Endothelial cell of umbilical vein (primary cell): ENCODE measurements around the gene SSH2. TPM values are rescaled to one million over a fixed set of nuclear protein-coding genes. Genes with fewer than 3 reads are reported as not detected.

Experiments
- BruUV-seq: library from RNA; stranded (reverse); fragments of 400-500 nt; replicated peaks from 2 replicates; lab custom pipeline; 2021; lab: Mats Ljungman, UMichigan
- CTCF ChIA-PET: fragments of 300-600, 350-600 bp; sonication (Branson Sonifier 250); formaldehyde crosslinking; loops from one replicate; lab custom pipeline; 2021; ENCODE audit warnings: antibody characterized with exemption, inconsistent platforms; lab: Charles Lee
- POLR2A ChIA-PET: fragments of 300-600, 350-600 bp; sonication (Branson Sonifier 250); formaldehyde crosslinking; loops from one replicate; lab custom pipeline; 2021; ENCODE audit warnings: antibody characterized with exemption, inconsistent platforms; lab: Charles Lee
- DNase-seq: peaks from one replicate; pipeline ENCODE4 v3.0.0-alpha.2; 2011; ENCODE audit warnings: low read depth, low spot score
- FAIRE-seq: peaks from 2 replicates; lab custom pipeline; 2011; peaks lifted over from hg19 to GRCh38; lab: Jason Lieb, UNC
- H2AFZ ChIP-seq: 2 replicates; pipeline ENCODE4 v1.6.0; 2012; ENCODE audit warnings: low read depth, low read length, control low read depth, inconsistent platforms
- H3K27ac ChIP-seq: 2 replicates; pipeline ENCODE4 v1.5.1; 2011; ENCODE audit warnings: low read depth, mild to moderate bottlenecking, control low read depth, low read length, moderate library complexity; ENCODE audit not compliant: insufficient read depth
- H3K27me3 ChIP-seq, 2 experiments: 2 replicates each; pipeline versions ENCODE4 v1.6.0 to v1.6.1; 2011; ENCODE audit warnings: low read length in 2 of 2, mixed read lengths in 1 of 2; ENCODE audit not compliant: control insufficient read depth in 2 of 2, insufficient read depth in 2 of 2
- H3K36me3 ChIP-seq, 2 experiments: 2 replicates in 1 of 2; 3 replicates in 1 of 2; pipeline ENCODE4 v1.5.1; 2011; ENCODE audit warnings: low read length in 2 of 2, mild to moderate bottlenecking in 1 of 2, moderate library complexity in 1 of 2; ENCODE audit not compliant: control insufficient read depth in 2 of 2, insufficient read depth in 2 of 2; ENCODE audit errors: extremely low read depth in 1 of 2
- H3K4me1 ChIP-seq: 3 replicates; pipeline ENCODE4 v1.5.1; 2011; ENCODE audit warnings: mild to moderate bottlenecking, low read length; ENCODE audit not compliant: control insufficient read depth, insufficient read depth; ENCODE audit errors: extremely low read depth
- H3K4me2 ChIP-seq: 2 replicates; pipeline ENCODE4 v1.6.1; 2011; ENCODE audit warnings: low read length, control low read depth, mixed read lengths; ENCODE audit not compliant: insufficient read depth
- H3K4me3 ChIP-seq, 3 experiments: fragments of 200-600 bp in 1 of 3; sonication (generic), shearing (Covaris generic) in 1 of 3; replicated peaks in 1 of 3; 2 replicates each; pipeline ENCODE4 v1.5.1; 2011 to 2016; ENCODE audit warnings: control low read depth in 3 of 3, low read length in 3 of 3, mild to moderate bottlenecking in 2 of 3, inconsistent platforms in 1 of 3, low read depth in 1 of 3, moderate library complexity in 1 of 3; ENCODE audit not compliant: insufficient read depth in 1 of 3
- H3K79me2 ChIP-seq: 2 replicates; pipeline ENCODE4 v1.6.0; 2012; ENCODE audit warnings: low read length, inconsistent platforms; ENCODE audit not compliant: control insufficient read depth, insufficient read depth
- H3K9ac ChIP-seq: replicated peaks from 2 replicates; pipeline ENCODE3; 2011; ENCODE audit warnings: low read length, control low read depth; ENCODE audit not compliant: insufficient read depth; ENCODE audit errors: extremely low read depth
- H3K9me1 ChIP-seq: replicated peaks from 3 replicates; pipeline ENCODE4 v1.6.0; 2011; ENCODE audit warnings: mild to moderate bottlenecking, low read length; ENCODE audit not compliant: control insufficient read depth, insufficient read depth; ENCODE audit errors: extremely low read depth
- H3K9me3 ChIP-seq: replicated peaks from 2 replicates; pipeline ENCODE4 v1.5.1; 2012; ENCODE audit warnings: low read length, inconsistent platforms; ENCODE audit not compliant: control insufficient read depth, insufficient read depth
- H4K20me1 ChIP-seq: replicated peaks from 2 replicates; pipeline ENCODE3; 2011; ENCODE audit warnings: mild to moderate bottlenecking, low read length; ENCODE audit not compliant: control insufficient read depth, insufficient read depth; ENCODE audit errors: extremely low read depth
- EZH2 ChIP-seq: IDR thresholded peaks from 2 replicates; pipeline ENCODE4 v1.6.1; 2012; ENCODE audit warnings: borderline replicate concordance, low read depth, mild to moderate bottlenecking, moderate library complexity, low read length, inconsistent platforms; ENCODE audit not compliant: severe bottlenecking
- FOS ChIP-seq: IDR thresholded peaks from 2 replicates; pipeline ENCODE4 v1.6.1; 2011; ENCODE audit warnings: mild to moderate bottlenecking, low read length, moderate library complexity, borderline replicate concordance; ENCODE audit not compliant: insufficient read depth
- JUN ChIP-seq: IDR thresholded peaks from 2 replicates; pipeline ENCODE4 v1.6.1; 2011; ENCODE audit warnings: borderline replicate concordance, low read depth; ENCODE audit not compliant: insufficient read length, insufficient read depth
- MAX ChIP-seq: IDR thresholded peaks from 2 replicates; pipeline ENCODE4 v1.6.1; 2011; ENCODE audit not compliant: insufficient read depth, insufficient read length
- MYC ChIP-seq: IDR thresholded peaks from one replicate; pipeline ENCODE4 v1.6.1; 2011; ENCODE audit warnings: mild to moderate bottlenecking, low read depth, low read length
- POLR2AphosphoS5 ChIP-seq: IDR thresholded peaks from 2 replicates; pipeline ENCODE4 v1.6.1; 2012; ENCODE audit warnings: low read depth, mild to moderate bottlenecking, control low read depth, low read length, moderate library complexity; ENCODE audit not compliant: insufficient read depth
- dilution Hi-C: fragments of 300-500 bp; cut with MboI; formaldehyde crosslinking; loops from one replicate; pipeline ENCODE4 v1.15.0; 2019; ENCODE audit warnings: low sequenced_read_pairs; ENCODE audit not compliant: extremely low pct_ligation_motif_present
- intact Hi-C: fragments of 100-400 bp; cut with micrococcal nuclease; formaldehyde crosslinking; loops from one replicate; pipeline ENCODE4 v1.10.0; 2022
- polyA plus RNA-seq, 4 experiments: library from polyadenylated mRNA; depleted of rRNA in 3 of 4; stranded (reverse) in 3 of 4; unstranded in 1 of 4; fragments of >200 nt; gene quantifications; 2 replicates each; pipeline versions ENCODE4 v1.2.1 to v1.2.3, GENCODE V29; 2011 to 2012; ENCODE audit warnings: missing spikeins in 1 of 4
- total RNA-seq: library from RNA; stranded (reverse); gene quantifications from 2 replicates; pipeline ENCODE4 v1.2.3, GENCODE V29; 2021
- TF ChIP-seq, protein P1 (sequence below), 2 donors: IDR thresholded peaks; 1 replicate in 1 of 2; 2 replicates in 1 of 2; pipeline ENCODE4 v1.5.1; 2011; ENCODE audit warnings: low read length in 2 of 2, mild to moderate bottlenecking in 2 of 2, moderate library complexity in 2 of 2, control low read depth in 1 of 2, inconsistent platforms in 1 of 2, low read depth in 1 of 2; ENCODE audit not compliant: insufficient read depth in 1 of 2; ENCODE audit errors: extremely low read depth in 1 of 2

Gene SSH2
- total and polyA plus RNA-seq, 2 donors (not counting 3 experiments of a cell fraction or from before 2014, with no cell fraction given), result 24.6 to 60.9 TPM

- peaks cover 43% of the 10 kb centered on the region for H3K4me1 ChIP-seq
- no peak overlapping the region for H2AFZ ChIP-seq
- no peaks in the 10 kb centered on the region for H3K9me3 ChIP-seq
- no peaks in the 10 kb centered on the region for H4K20me1 ChIP-seq
- no peaks in the 10 kb centered on the region for H3K36me3 ChIP-seq
- ChIA-PET POLR2A (no interaction called here), CTCF (interaction anchor here (1.0 to 2.1 kb wide), 5 partner anchors 10 to 84 kb away, joined by 4 to 10 read pairs (median 4); no protein-coding TSS in a partner anchor)
- H3K9ac ChIP-seq, result no peak overlapping the region
- H3K4me3 ChIP-seq, result no peak overlapping the region
- H3K27ac ChIP-seq, result no peak overlapping the region
- no peak for DNase-seq
- BruUV-seq, result no TSS peak
- peak overlapping the region; percentile 17 for H3K4me2 ChIP-seq
- no peaks in the 10 kb centered on the region for H3K27me3 ChIP-seq
- H3K9me1 ChIP-seq, result no peaks in the 10 kb centered on the region
- intact Hi-C loops, result no loop called here
- dilution Hi-C loops, result no loop called here
- peaks cover 16% of the 10 kb centered on the region for H3K79me2 ChIP-seq
- no peak for FAIRE-seq
- TF ChIP-seq MAX, result no peak
- TF ChIP-seq FOS, result no peak
- TF ChIP-seq, protein P1, sequence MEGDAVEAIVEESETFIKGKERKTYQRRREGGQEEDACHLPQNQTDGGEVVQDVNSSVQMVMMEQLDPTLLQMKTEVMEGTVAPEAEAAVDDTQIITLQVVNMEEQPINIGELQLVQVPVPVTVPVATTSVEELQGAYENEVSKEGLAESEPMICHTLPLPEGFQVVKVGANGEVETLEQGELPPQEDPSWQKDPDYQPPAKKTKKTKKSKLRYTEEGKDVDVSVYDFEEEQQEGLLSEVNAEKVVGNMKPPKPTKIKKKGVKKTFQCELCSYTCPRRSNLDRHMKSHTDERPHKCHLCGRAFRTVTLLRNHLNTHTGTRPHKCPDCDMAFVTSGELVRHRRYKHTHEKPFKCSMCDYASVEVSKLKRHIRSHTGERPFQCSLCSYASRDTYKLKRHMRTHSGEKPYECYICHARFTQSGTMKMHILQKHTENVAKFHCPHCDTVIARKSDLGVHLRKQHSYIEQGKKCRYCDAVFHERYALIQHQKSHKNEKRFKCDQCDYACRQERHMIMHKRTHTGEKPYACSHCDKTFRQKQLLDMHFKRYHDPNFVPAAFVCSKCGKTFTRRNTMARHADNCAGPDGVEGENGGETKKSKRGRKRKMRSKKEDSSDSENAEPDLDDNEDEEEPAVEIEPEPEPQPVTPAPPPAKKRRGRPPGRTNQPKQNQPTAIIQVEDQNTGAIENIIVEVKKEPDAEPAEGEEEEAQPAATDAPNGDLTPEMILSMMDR (IDR thresholded peaks at IDR 0.05; ENCODE audit: extremely low read depth in 1 of 2, insufficient read depth in 1 of 2, low read depth in 1 of 2, low read length in 2 of 2), result no peak
- TF ChIP-seq MYC, result no peak
- no peak for TF ChIP-seq POLR2AphosphoS5
- no peak for TF ChIP-seq EZH2
- TF ChIP-seq JUN, result no peak
These were observed 206.6 kb downstream of the SSH2 start for GRCh38 chr17:29723278-29724047.
